H9 (cell line): ENCODE results near the gene EIF4E2. TPM values are rescaled to one million over a fixed set of nuclear protein-coding genes. Genes with fewer than 3 reads are reported as not detected.

Experiments
- DNase-seq: peaks from one replicate; pipeline ENCODE4 v3.0.0-alpha.2; 2017
- H2AFZ ChIP-seq: one replicate; pipeline ENCODE4 v1.6.1; 2013; ENCODE audit warnings: mild to moderate bottlenecking, low read length, control low read depth, moderate library complexity
- H2AK5ac ChIP-seq: 2 replicates; pipeline ENCODE4 v1.6.1; 2013; ENCODE audit warnings: low read length, control low read depth, mixed read lengths; ENCODE audit not compliant: insufficient read length
- H2BK120ac ChIP-seq: one replicate; pipeline ENCODE4 v1.6.1; 2013; ENCODE audit warnings: low read depth, mild to moderate bottlenecking, low read length, control low read depth, inconsistent platforms; ENCODE audit not compliant: poor library complexity, severe bottlenecking
- H2BK12ac ChIP-seq: 2 replicates; pipeline ENCODE4 v1.6.1; 2013; ENCODE audit warnings: low read length, control low read depth, mixed read lengths, low read depth; ENCODE audit not compliant: insufficient read length
- H2BK15ac ChIP-seq: 2 replicates; pipeline ENCODE4 v1.6.1; 2013; ENCODE audit warnings: low read depth, low read length, control low read depth
- H2BK20ac ChIP-seq: one replicate; pipeline ENCODE4 v1.6.1; 2013; ENCODE audit warnings: low read depth, mild to moderate bottlenecking, low read length, control low read depth, inconsistent platforms; ENCODE audit not compliant: poor library complexity, severe bottlenecking
- H2BK5ac ChIP-seq: 2 replicates; pipeline ENCODE4 v1.6.1; 2013; ENCODE audit warnings: low read length, control low read depth, mixed read lengths; ENCODE audit not compliant: insufficient read length
- H3K14ac ChIP-seq: 2 replicates; pipeline ENCODE4 v1.6.1; 2013; ENCODE audit warnings: low read length, control low read depth; ENCODE audit not compliant: insufficient read depth
- H3K18ac ChIP-seq: 2 replicates; pipeline ENCODE4 v1.6.1; 2013; ENCODE audit warnings: low read depth, mild to moderate bottlenecking, mixed read lengths, low read length, control low read depth; ENCODE audit not compliant: insufficient read length
- H3K23ac ChIP-seq: 2 replicates; pipeline ENCODE4 v1.6.1; 2013; ENCODE audit warnings: low read length, control low read depth, mixed read lengths, low read depth; ENCODE audit not compliant: insufficient read length
- H3K23me2 ChIP-seq: 2 replicates; pipeline ENCODE4 v1.6.1; 2013; ENCODE audit warnings: low read depth, mild to moderate bottlenecking, mixed read lengths, low read length, control low read depth; ENCODE audit not compliant: insufficient read length, poor library complexity, severe bottlenecking
- H3K27ac ChIP-seq: 2 replicates; pipeline ENCODE4 v1.5.1; 2013; ENCODE audit warnings: low read length, control low read depth, mixed read lengths, low read depth; ENCODE audit not compliant: insufficient read length
- H3K27me3 ChIP-seq: 2 replicates; pipeline ENCODE4 v1.6.1; 2013; ENCODE audit warnings: low read length, control low read depth, inconsistent platforms; ENCODE audit not compliant: insufficient read depth
- H3K4ac ChIP-seq: 2 replicates; pipeline ENCODE4 v1.6.1; 2013; ENCODE audit warnings: low read depth, mild to moderate bottlenecking, control low read depth, inconsistent platforms, low read length, moderate library complexity
- H3K4me1 ChIP-seq: 2 replicates; pipeline ENCODE4 v1.6.1; 2013; ENCODE audit warnings: low read length, control low read depth, inconsistent platforms; ENCODE audit not compliant: insufficient read depth
- H3K4me2 ChIP-seq: 2 replicates; pipeline ENCODE4 v1.6.1; 2013; ENCODE audit warnings: low read length, control low read depth, mixed read lengths; ENCODE audit not compliant: insufficient read length, insufficient read depth
- H3K56ac ChIP-seq: 2 replicates; pipeline ENCODE4 v1.6.1; 2013; ENCODE audit warnings: low read depth, mild to moderate bottlenecking, mixed read lengths, low read length, control low read depth; ENCODE audit not compliant: insufficient read length
- H3K79me1 ChIP-seq: 2 replicates; pipeline ENCODE4 v1.6.1; 2013; ENCODE audit warnings: low read depth, mild to moderate bottlenecking, moderate library complexity, low read length, control low read depth, inconsistent platforms; ENCODE audit not compliant: insufficient read depth, poor library complexity, severe bottlenecking
- H3K79me2 ChIP-seq: 2 replicates; pipeline ENCODE4 v1.6.1; 2013; ENCODE audit warnings: low read length, control low read depth, inconsistent platforms; ENCODE audit not compliant: insufficient read depth
- H3K9ac ChIP-seq: 2 replicates; pipeline ENCODE4 v1.6.1; 2013; ENCODE audit warnings: low read length, control low read depth, mixed read lengths; ENCODE audit not compliant: insufficient read length; ENCODE audit errors: extremely low read depth
- H3K9me3 ChIP-seq: one replicate; pipeline ENCODE4 v1.6.1; 2013; ENCODE audit warnings: low read depth, low read length, inconsistent platforms; ENCODE audit not compliant: control insufficient read depth
- H3T11ph ChIP-seq: one replicate; pipeline ENCODE4 v1.6.1; 2013; ENCODE audit warnings: mild to moderate bottlenecking, low read length, control low read depth, inconsistent platforms
- H4K20me1 ChIP-seq: one replicate; pipeline ENCODE4 v1.6.1; 2013; ENCODE audit not compliant: control insufficient read depth, insufficient read length, insufficient read depth
- H4K5ac ChIP-seq: 2 replicates; pipeline ENCODE4 v1.6.1; 2013; ENCODE audit warnings: low read depth, mild to moderate bottlenecking, mixed read lengths, low read length, control low read depth; ENCODE audit not compliant: insufficient read length
- H4K8ac ChIP-seq: replicated peaks from 2 replicates; pipeline ENCODE4 v1.6.1; 2013; ENCODE audit warnings: low read length, control low read depth, mixed read lengths, low read depth; ENCODE audit not compliant: insufficient read length
- H4K91ac ChIP-seq: 2 replicates; pipeline ENCODE4 v1.6.1; 2013; ENCODE audit warnings: low read depth, mild to moderate bottlenecking, moderate library complexity, mixed read lengths, low read length, control low read depth; ENCODE audit not compliant: insufficient read length
- H3K27ac Mint-ChIP-seq, 3 experiments: 2 replicates in 2 of 3; 3 replicates in 1 of 3; pipeline ENCODE4 v1.8.0; 2020 to 2021; ENCODE audit warnings: mixed read lengths in 3 of 3, mild to moderate bottlenecking in 1 of 3, moderate library complexity in 1 of 3
- H3K27me3 Mint-ChIP-seq: 2 replicates; pipeline ENCODE4 v1.8.0; 2021; ENCODE audit warnings: low read depth, mild to moderate bottlenecking, moderate library complexity, mixed read lengths
- H3K36me3 Mint-ChIP-seq, 3 experiments: 2 replicates in 2 of 3; 3 replicates in 1 of 3; pipeline ENCODE4 v1.8.0; 2020 to 2021; ENCODE audit warnings: low read depth in 3 of 3, mixed read lengths in 3 of 3; ENCODE audit not compliant: insufficient read depth in 1 of 3
- H3K4me1 Mint-ChIP-seq, 2 experiments: 2 replicates each; pipeline ENCODE4 v1.8.0; 2020; ENCODE audit warnings: mixed read lengths in 2 of 2
- H3K4me3 Mint-ChIP-seq, 2 experiments: 2 replicates in 1 of 2; 3 replicates in 1 of 2; pipeline ENCODE4 v1.8.0; 2020 to 2021; ENCODE audit warnings: mild to moderate bottlenecking in 2 of 2, mixed read lengths in 2 of 2, moderate library complexity in 1 of 2
- H3K9me3 Mint-ChIP-seq, 2 experiments: 2 replicates in 1 of 2; 3 replicates in 1 of 2; pipeline ENCODE4 v1.8.0; 2020; ENCODE audit warnings: mild to moderate bottlenecking in 2 of 2, mixed read lengths in 2 of 2, moderate library complexity in 1 of 2
- WGBS: extraction: QIAGEN DNeasy Blood & Tissue Kit; methylation state at CpG from one replicate; pipeline ENCODE4 v1.1.7; 2013; ENCODE audit warnings: missing lambda C conversion rate, low lambda C conversion rate, mixed read lengths; ENCODE audit not compliant: insufficient read length; ENCODE audit errors: extremely low coverage; 5-methylcytosine and 5-hydroxymethylcytosine counted together
- total RNA-seq: library from RNA; stranded (reverse); gene quantifications from 2 replicates; pipeline ENCODE4 v1.2.1, GENCODE V29; 2021
- TF ChIP-seq, protein P1 (sequence below): fragments of 200-600 bp; sonication (generic); conservative IDR thresholded peaks from 3 replicates; pipeline ENCODE4 v1.8.0; 2021; ENCODE audit warnings: antibody characterized with exemption, mild to moderate bottlenecking

Gene EIF4E2
- total RNA-seq, 1 experiment from 2014 or later: 109 TPM

DNA sequence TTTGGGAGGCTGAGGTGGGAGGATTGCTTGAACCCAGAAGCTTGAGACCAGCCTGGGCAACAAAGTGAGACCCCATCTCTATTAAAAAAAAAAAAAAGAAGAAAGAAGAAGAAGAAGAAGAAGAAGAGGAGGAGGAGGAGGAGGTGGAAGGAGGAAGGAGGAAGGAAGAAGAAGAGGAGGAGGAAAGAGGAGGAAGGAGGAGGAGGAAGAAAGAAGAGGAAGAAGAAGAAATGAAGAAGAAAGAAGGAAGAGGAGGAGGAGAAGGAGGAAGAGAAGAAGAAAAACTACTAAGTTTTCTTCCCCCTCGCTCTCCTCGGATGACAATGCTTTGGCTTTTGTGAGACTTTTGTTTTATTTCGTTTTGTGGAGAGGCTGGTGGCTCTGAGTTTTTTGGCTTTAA lies 52.8 kb downstream of the EIF4E2 start:
- no peak overlapping the region for H4K5ac ChIP-seq
- H2BK5ac ChIP-seq: no peak overlapping the region
- peaks cover 3% of the 10 kb centered on the region for H3K23me2 ChIP-seq
- Mint-ChIP-seq H3K9me3 (no peaks in the 10 kb centered on the region), H3K36me3 (no peaks in the 10 kb centered on the region), H3K27me3 (peaks cover 11% of the 10 kb centered on the region), H3K4me1 (peaks cover 0 to 7% of the 10 kb centered on the region in 2 experiments; a peak in 2 of 4 replicates), H3K4me3 (no peak overlapping the region), H3K27ac (no peak overlapping the region)
- no peaks in the 10 kb centered on the region for H3K9me3 ChIP-seq
- no peaks in the 10 kb centered on the region for H3K79me1 ChIP-seq
- no peak overlapping the region for H3K4me2 ChIP-seq
- no peak overlapping the region for H3K9ac ChIP-seq
- DNase-seq: no peak
- no peak overlapping the region for H2BK15ac ChIP-seq
- no peak overlapping the region for H2BK120ac ChIP-seq
- H3K23ac ChIP-seq: no peak overlapping the region
- H3K56ac ChIP-seq: no peak overlapping the region
- H3K4me1 ChIP-seq: no peaks in the 10 kb centered on the region
- no peak overlapping the region for H2BK12ac ChIP-seq
- no CpG with 5 or more reads among the region's 3 CpGs for WGBS
- H4K20me1 ChIP-seq: no peaks in the 10 kb centered on the region
- H3T11ph ChIP-seq: no peak overlapping the region
- H3K79me2 ChIP-seq: no peaks in the 10 kb centered on the region
- H2AFZ ChIP-seq: no peak overlapping the region
- no peak overlapping the region for H3K14ac ChIP-seq
- H3K27ac ChIP-seq: no peak overlapping the region
- H4K91ac ChIP-seq: no peak overlapping the region
- H2AK5ac ChIP-seq: no peak overlapping the region
- no peak overlapping the region for H4K8ac ChIP-seq
- H3K18ac ChIP-seq: no peak overlapping the region
- no peaks in the 10 kb centered on the region for H3K27me3 ChIP-seq
- no peak overlapping the region for H2BK20ac ChIP-seq
- TF ChIP-seq, protein P1, sequence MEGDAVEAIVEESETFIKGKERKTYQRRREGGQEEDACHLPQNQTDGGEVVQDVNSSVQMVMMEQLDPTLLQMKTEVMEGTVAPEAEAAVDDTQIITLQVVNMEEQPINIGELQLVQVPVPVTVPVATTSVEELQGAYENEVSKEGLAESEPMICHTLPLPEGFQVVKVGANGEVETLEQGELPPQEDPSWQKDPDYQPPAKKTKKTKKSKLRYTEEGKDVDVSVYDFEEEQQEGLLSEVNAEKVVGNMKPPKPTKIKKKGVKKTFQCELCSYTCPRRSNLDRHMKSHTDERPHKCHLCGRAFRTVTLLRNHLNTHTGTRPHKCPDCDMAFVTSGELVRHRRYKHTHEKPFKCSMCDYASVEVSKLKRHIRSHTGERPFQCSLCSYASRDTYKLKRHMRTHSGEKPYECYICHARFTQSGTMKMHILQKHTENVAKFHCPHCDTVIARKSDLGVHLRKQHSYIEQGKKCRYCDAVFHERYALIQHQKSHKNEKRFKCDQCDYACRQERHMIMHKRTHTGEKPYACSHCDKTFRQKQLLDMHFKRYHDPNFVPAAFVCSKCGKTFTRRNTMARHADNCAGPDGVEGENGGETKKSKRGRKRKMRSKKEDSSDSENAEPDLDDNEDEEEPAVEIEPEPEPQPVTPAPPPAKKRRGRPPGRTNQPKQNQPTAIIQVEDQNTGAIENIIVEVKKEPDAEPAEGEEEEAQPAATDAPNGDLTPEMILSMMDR: no peak
- H3K4ac ChIP-seq: no peak overlapping the region
